VCaP (cell line): ENCODE measurements around the gene GGPS1.

ENCODE experiments used
- H3K27ac ChIP-seq: fragments of 450-650 bp; 2 replicates; pipeline ENCODE4 v1.5.1; 2017
- CTCF ChIP-seq: fragments of 450-650 bp; conservative IDR thresholded peaks from 2 replicates; pipeline ENCODE4 v1.5.1; 2017; ENCODE audit warnings: mild to moderate bottlenecking, moderate library complexity

GGPS1 gene

GRCh38 chr1:235329139-235329902, 951 bp downstream of the GGPS1 start:
- peak overlapping the region; percentile 97 for H3K27ac ChIP-seq
- TF ChIP-seq CTCF = 0 out of 2 replicates have a peak, but pooled peaks have one; percentile 12

DNA sequence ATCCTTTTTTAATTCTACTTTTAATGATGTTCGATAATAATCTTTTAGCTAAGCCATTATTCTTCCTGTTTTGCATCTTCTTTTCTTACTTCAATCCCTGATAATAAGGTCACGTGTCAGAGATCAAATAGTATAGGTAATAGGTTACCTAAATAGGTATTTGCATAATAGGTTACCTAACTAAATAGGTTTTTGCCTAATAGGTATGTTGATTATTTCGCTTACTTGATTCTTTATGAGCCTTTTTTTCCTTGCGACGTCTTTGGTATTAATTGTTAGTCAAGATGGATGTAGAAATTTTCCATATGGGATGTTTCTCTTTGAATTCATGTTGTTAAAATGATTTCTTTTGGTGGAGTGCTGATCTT, 2.5 kb downstream of the GGPS1 start:
- H3K27ac ChIP-seq = peak overlapping the region; percentile 97
- TF ChIP-seq CTCF = no peak

DNA sequence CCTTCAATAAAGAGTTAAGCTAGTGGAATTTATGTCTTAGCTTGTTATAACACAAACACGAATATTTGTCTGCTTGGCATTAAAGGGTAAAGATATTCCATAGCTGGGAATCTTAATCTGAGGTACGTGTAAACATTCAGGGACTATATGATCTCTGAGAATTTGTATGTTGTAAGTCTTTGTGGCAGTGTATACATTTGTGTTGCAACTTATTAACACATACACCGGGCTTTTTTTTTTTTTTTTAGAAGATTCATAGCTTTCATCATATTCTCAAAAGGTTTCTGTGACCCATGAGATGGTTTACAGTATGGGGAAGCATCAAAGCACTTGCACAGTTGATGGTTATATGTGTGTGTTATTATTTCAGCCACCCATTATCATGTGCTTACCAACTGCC, 3.0 kb downstream of the GGPS1 start:
- no peak for TF ChIP-seq CTCF
- H3K27ac ChIP-seq = peak overlapping the region; percentile 97

GRCh38 chr1:235336903-235337302, 8.5 kb downstream of the GGPS1 start:
- no peak overlapping the region for H3K27ac ChIP-seq
- TF ChIP-seq CTCF = no peak

- TF ChIP-seq CTCF = no peak
- H3K27ac ChIP-seq = no peak overlapping the region
Observed at GRCh38 chr1:235339746-235340145, 11.4 kb downstream of the GGPS1 start.

DNA sequence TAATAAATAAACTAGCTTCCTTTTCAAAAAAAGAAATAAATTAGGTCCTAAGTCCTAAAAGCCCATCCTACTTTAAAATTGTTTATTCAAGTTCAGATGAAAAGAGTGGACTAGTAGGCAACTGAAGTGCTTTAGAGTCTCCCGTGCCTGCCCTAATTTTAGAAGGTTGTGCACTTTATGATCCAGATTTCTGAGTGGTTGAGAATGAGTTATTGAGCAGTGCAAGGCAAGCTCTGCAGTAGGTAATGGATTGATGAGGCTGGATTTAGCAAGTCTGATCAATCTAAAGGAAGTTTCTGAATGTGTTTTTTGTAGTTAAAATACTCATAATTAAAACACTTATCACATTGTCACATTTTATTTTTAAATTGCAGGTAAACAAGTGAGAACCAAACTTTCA, 13.0 kb downstream of the GGPS1 start:
- no peak for TF ChIP-seq CTCF
- no peak overlapping the region for H3K27ac ChIP-seq

- no peak overlapping the region for H3K27ac ChIP-seq
- TF ChIP-seq CTCF = no peak
Observed at GRCh38 chr1:235342039-235342438, 13.7 kb downstream of the GGPS1 start.
